ENCODE data around the gene ZNF611. TPM values are rescaled to one million over a fixed set of nuclear protein-coding genes. Genes with fewer than 3 reads are reported as not detected.
"Not testable (repeated sequence)": the region's sequence is repeated elsewhere in the genome, so short reads cannot be mapped to it uniquely, and the experiment has no call there.

The ZNF611 gene
- total RNA-seq, result 12.1 TPM

GRCh38 chr19:52734893-52735661 lies at the start of gene ZNF611:
TSS of gene ZNF611 (minus strand) at chr19:52735044. CDS start at chr19:52715894, 19,150 bp downstream.
- DNase-seq, result peak; percentile 95

GRCh38 chr19:52782864-52783263 lies 48.0 kb upstream of the ZNF611 start:
- DNase-seq, result not testable (repeated sequence)

GRCh38 chr19:52778811-52779210 lies 44.0 kb upstream of the ZNF611 start:
- no peak for DNase-seq

- not testable (repeated sequence) for DNase-seq
Observed at GRCh38 chr19:52756447-52756846, 21.6 kb upstream of the ZNF611 start.

GRCh38 chr19:52749780-52750179 lies 14.9 kb upstream of the ZNF611 start:
- no peak for DNase-seq

- DNase-seq, result peak; percentile 6
Observed at GRCh38 chr19:52748336-52748950, 13.6 kb upstream of the ZNF611 start.

- DNase-seq, result not testable (repeated sequence)
Observed at GRCh38 chr19:52745919-52746318, 11.1 kb upstream of the ZNF611 start.

GRCh38 chr19:52743091-52743490 lies 8.2 kb upstream of the ZNF611 start:
- no peak for DNase-seq

- no peak for DNase-seq
Observed at GRCh38 chr19:52742516-52742915, 7.7 kb upstream of the ZNF611 start.

- no peak for DNase-seq
Observed at GRCh38 chr19:52741951-52742485, 7.2 kb upstream of the ZNF611 start.

GRCh38 chr19:52741371-52741770 lies 6.5 kb upstream of the ZNF611 start:
- DNase-seq, result not testable (repeated sequence)

GRCh38 chr19:52739576-52739975 lies 4.7 kb upstream of the ZNF611 start:
- no peak for DNase-seq

- no peak for DNase-seq
Observed at GRCh38 chr19:52735734-52736133, 890 bp upstream of the ZNF611 start.

GRCh38 chr19:52734331-52734892 lies 432 bp downstream of the ZNF611 start:
- DNase-seq, result no peak

- not testable (repeated sequence) for DNase-seq
Observed at GRCh38 chr19:52726051-52726450, 8.8 kb downstream of the ZNF611 start.

GRCh38 chr19:52725528-52725961 lies 9.3 kb downstream of the ZNF611 start:
- DNase-seq, result no peak

GRCh38 chr19:52724701-52725514 lies 9.9 kb downstream of the ZNF611 start:
- no peak for DNase-seq

GRCh38 chr19:52723907-52724598 lies 10.8 kb downstream of the ZNF611 start:
- not testable (repeated sequence) for DNase-seq

GRCh38 chr19:52722062-52723003 lies 12.5 kb downstream of the ZNF611 start:
- no peak for DNase-seq

- DNase-seq, result not testable (repeated sequence)
Observed at GRCh38 chr19:52720541-52720940, 14.3 kb downstream of the ZNF611 start.
